Right lobe of liver (tissue), 4 donors: Measurements from ENCODE around the gene ACTBL2.

Source experiments
- CTCF ChIP-seq, 4 donors: fragments of 200-600 bp in 3 of 4; fragments of 450-650 bp in 1 of 4; IDR thresholded peaks; one replicate each; pipeline versions ENCODE4 v1.5.1 to v1.8.0; 2016 to 2022; ENCODE audit warnings: antibody characterized with exemption in 4 of 4, mild to moderate bottlenecking in 2 of 4
- POLR2A ChIP-seq: fragments of 450-650 bp; IDR thresholded peaks from one replicate; pipeline ENCODE4 v1.6.1; 2017; ENCODE audit warnings: antibody characterized with exemption, mild to moderate bottlenecking
- donor health status: DM: no; HTN: no; CAD: no.
- donor health status: DM: no; HTN: no; CAD: no.
- donor health status: DM: no; HTN: yes; CAD: no.

- TF ChIP-seq POLR2A (no peak), CTCF (IDR thresholded peaks at IDR 0.05) (no peak)
Measured at GRCh38 chr5:57476601-57477056, 6.0 kb downstream of the ACTBL2 start.
